GM12801 (cell line): ENCODE measurements around the gene DTNB.

Source experiments
- TF ChIP-seq, protein P1 (sequence below): IDR thresholded peaks from one replicate; pipeline ENCODE4 v1.5.1; 2011; ENCODE audit warnings: control low read depth; ENCODE audit not compliant: insufficient read length; ENCODE audit errors: extremely low read depth

Gene DTNB

DNA sequence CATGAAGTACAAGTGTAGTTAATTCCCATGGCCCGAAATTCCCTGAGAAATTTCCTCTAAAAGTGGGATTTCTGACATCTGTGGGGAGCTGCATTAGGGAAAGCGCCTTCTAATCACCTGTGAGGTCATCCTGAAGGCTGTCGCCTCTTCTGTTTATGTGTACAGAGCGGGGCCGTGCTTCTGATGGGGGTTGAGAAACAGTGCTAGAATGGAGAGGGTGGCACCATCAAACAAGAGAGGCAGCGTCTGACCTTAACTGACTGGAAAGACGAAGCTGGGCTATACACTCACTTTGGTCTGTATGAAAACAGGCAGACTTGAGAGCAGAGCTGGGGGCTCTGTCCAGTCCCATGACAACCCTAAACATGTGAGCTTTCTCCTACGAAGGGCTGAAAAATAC lies 287.5 kb downstream of the DTNB start:
- TF ChIP-seq, protein P1, sequence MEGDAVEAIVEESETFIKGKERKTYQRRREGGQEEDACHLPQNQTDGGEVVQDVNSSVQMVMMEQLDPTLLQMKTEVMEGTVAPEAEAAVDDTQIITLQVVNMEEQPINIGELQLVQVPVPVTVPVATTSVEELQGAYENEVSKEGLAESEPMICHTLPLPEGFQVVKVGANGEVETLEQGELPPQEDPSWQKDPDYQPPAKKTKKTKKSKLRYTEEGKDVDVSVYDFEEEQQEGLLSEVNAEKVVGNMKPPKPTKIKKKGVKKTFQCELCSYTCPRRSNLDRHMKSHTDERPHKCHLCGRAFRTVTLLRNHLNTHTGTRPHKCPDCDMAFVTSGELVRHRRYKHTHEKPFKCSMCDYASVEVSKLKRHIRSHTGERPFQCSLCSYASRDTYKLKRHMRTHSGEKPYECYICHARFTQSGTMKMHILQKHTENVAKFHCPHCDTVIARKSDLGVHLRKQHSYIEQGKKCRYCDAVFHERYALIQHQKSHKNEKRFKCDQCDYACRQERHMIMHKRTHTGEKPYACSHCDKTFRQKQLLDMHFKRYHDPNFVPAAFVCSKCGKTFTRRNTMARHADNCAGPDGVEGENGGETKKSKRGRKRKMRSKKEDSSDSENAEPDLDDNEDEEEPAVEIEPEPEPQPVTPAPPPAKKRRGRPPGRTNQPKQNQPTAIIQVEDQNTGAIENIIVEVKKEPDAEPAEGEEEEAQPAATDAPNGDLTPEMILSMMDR: no peak

- TF ChIP-seq, protein P1: no peak
Observed at GRCh38 chr2:25383806-25384205, 289.6 kb downstream of the DTNB start.

DNA sequence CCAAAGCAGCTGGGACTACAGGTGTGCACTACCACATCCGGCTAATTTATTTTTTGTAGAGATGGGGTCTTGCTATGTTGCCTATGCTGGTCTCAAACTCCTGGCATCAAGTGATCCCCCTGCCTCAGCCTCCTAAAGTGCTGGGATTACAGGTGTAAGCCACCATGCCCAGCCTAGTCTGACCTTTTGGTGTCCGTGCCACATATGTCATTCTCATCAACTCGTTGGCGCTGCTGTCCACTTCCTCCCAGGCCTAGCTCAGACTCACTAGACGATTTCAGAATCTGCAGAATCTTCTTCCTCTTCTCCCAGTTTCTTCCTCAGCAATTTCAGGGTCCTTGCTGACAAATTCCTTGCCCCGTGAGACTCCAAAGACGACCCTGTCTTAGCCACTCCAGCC lies 291.9 kb downstream of the DTNB start:
- TF ChIP-seq, protein P1: no peak

GRCh38 chr2:25380586-25381375 lies 292.6 kb downstream of the DTNB start:
- TF ChIP-seq, protein P1: no peak

- TF ChIP-seq, protein P1: no peak
Observed at GRCh38 chr2:25380023-25380422, 293.4 kb downstream of the DTNB start.

DNA sequence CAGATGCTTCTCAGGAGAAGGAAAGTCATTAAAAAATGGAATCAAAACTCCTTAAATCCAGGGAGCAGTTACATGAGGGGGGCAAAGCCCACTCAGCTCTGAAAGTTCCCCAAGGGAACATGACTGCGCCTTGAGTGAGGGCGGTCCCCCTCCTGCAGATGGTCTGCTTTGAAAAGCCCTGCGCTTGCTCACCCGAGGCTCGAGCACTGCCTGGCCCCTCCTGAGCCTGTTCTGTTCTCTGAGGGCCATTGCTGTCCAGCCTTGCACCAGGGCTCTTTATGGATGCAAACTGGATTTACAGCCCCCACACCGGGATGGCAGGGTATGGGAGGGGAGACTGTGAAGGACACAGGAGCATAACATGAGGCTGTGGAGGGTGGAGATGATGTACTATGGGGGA lies 293.8 kb downstream of the DTNB start:
- TF ChIP-seq, protein P1: no peak

DNA sequence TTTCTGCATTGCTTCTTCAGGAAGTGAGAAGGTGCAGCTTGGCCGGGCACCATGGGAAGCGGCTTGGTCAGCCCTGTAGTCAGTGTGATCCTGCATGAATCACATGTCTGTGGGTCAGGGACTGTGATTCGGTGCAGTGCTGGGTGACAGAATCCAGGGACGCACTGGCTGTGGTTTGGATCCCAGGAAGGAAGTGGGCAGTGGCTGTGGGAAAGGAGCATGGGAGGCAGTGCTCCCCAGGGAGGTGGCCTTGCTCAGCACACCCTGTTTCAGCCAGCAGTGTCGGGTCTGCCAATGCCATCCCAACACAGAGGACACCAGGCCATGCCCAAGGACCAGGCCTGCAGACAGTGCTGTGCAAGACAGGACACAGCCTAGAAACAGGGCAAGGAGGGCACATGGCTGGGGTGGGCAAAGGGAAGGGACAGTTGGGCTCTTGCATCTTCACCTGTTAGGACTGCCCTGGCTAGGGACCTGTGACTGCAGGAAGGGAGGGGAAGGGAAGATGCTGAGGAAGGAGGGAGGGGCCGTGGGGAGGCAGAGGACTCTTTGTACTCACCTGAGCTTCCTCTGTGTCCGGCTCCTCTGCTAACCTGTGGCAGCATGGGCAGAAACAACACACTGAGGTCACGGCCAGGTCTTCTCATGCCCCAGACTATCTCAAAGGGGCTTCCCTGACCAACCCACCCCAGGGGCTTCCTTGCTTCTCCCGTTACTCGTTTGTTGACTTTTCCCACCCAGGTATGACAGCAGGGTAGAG lies 294.5 kb downstream of the DTNB start:
- TF ChIP-seq, protein P1: no peak
